HL-60/S4 treated with phorbol 12-myristate 13-acetate at 8.2 ng/mL for 4 days and 3 days (cell line): ENCODE data around the gene ZC3H7A.

Experiments
- in situ Hi-C: fragments of 300-500 bp; cut with MboI; formaldehyde crosslinking; loops from 2 replicates; pipeline ENCODE4 v1.15.0; 2022; ENCODE audit warnings: low sequenced_read_pairs

The ZC3H7A gene

DNA sequence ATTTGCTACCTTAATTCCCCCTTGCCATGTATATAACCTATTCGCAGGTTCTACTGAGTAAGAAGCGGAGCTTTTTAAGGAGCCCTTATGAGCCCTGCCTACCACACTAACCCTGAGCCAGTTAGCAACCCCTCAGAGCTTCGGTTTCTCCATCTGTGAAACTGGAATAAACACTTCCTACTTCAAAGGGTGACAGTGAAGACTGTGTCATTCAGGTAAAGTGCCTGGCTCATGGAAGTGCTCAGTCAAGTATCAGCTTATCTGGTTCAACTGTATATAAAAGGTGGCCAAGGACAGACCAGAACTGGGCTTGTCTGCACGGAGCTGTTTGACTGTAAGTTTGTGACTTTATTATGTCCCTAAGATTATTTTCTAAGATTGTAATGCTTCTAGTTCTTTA, 85.4 kb downstream of the ZC3H7A start:
- in situ Hi-C loops, result loop anchor here (10.0 to 25.0 kb wide), 3 partner anchors 167 to 749 kb away; no protein-coding TSS in a partner anchor

GRCh38 chr16:11708421-11708820, 88.6 kb downstream of the ZC3H7A start:
- in situ Hi-C loops, result loop anchor here (25.0 kb wide), 2 partner anchors 296 to 746 kb away; no protein-coding TSS in a partner anchor

GRCh38 chr16:11707679-11708197, 89.3 kb downstream of the ZC3H7A start:
- in situ Hi-C loops, result loop anchor here (25.0 kb wide), 2 partner anchors 295 to 745 kb away; no protein-coding TSS in a partner anchor

DNA sequence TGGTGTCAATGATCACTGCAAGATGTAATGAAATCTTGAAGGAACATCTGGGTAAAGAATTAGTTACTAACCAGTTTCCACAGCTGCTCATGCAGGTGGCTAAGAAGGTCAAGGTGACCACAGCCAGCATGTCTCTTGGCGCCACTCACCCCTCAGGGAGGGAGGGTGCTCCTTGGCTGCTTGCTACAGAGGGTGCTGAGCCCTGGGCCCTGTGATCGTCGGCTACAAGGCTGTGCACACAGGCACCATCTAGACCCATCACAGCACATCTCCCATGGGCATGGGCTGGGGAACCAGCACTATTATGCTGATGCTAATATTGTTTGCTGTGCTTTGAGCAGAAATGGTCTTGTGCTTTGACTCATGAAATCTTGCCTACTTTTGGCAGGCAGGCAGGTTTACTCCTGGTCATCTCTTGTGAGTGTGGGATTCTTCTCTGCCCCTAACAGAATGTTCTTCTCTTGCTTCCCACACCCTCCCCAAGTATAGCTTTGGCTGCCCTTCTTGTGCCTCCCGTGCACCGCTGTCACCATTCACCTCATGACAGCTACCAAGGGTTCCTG, 90.8 kb downstream of the ZC3H7A start:
- in situ Hi-C loops, result loop anchor here (25.0 kb wide), 2 partner anchors 294 to 744 kb away; no protein-coding TSS in a partner anchor

- in situ Hi-C loops, result loop anchor here (25.0 kb wide), 2 partner anchors 293 to 743 kb away; no protein-coding TSS in a partner anchor
Measured at GRCh38 chr16:11705311-11706025, 91.6 kb downstream of the ZC3H7A start.
